ENCODE data around the gene SLAMF6.
A peak's percentile ranks its signal among the peaks of the same experiment; 100 is the strongest.

SLAMF6 gene

DNA sequence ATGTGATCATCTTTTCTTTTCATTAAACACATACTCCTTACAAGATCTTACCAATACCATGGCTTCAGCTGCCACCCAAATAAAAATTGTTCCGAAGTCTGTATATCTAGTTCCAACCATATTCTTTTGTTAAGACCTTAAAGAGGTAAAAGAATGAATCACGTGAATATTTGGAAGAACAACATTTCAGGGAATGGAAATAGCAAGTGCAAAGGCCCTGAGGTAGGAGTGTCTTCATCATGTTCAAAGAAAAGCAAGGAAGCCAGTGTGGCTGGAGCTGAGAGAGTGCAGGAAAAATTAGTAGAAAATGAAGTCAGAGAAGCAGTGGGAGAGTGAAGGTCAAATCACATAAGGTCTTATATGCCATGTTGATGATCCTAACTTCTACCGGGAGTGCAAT is 50.9 kb downstream of the SLAMF6 start:
- Mint-ChIP-seq H3K4me3 (no peak overlapping the region), H3K27ac (no peak overlapping the region), H3K4me1 (peaks cover 17% of the 10 kb centered on the region), H3K9me3 (no peaks in the 10 kb centered on the region), H3K27me3 (no peaks in the 10 kb centered on the region), H3K36me3 (no peaks in the 10 kb centered on the region)

DNA sequence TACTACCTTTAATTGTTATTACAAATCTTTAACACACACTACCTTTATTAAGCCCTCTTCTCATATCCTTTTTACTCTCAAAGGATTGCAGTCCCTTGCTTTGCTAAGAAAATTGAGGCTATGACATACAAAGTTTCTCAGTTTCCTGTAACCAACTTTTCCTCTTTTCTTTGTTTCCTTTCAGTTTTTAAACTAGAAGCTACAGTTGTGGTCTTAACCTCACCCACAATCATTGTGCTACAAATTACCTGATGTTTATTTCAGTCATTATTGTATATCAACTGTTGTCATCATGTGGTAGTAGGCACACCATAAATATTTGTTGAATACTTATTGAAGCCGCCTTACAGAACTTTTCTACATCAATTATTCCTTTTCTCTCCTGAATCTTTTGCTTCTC is 51.8 kb downstream of the SLAMF6 start:
- Mint-ChIP-seq H3K27me3 (no peaks in the 10 kb centered on the region), H3K9me3 (no peaks in the 10 kb centered on the region), H3K4me1 (peaks cover 26% of the 10 kb centered on the region), H3K4me3 (no peak overlapping the region), H3K27ac (no peak overlapping the region), H3K36me3 (no peaks in the 10 kb centered on the region)

DNA sequence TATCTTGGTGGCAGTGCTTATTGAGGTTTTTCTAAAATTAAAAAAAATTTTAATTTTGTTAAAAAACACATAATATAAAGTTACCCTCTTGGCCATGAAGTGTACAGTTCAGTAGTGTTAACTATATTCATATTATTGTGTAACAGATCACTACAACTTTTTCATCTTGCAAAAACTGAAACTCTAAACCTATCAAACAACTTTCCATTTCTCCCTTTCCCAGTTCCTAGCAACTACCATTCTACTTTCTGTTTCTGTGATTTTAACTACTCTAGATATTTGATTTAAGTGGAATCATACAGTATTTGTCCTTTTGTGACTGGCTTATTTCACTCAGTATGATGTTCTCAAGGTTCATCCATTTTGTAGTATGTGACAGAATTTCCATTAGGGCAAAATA is 55.5 kb downstream of the SLAMF6 start:
- Mint-ChIP-seq H3K4me1 (peaks cover 59% of the 10 kb centered on the region), H3K9me3 (peaks cover 4% of the 10 kb centered on the region), H3K36me3 (peaks cover 7% of the 10 kb centered on the region), H3K4me3 (peak overlapping the region; percentile 0), H3K27me3 (no peaks in the 10 kb centered on the region), H3K27ac (peak overlapping the region; percentile 60)

DNA sequence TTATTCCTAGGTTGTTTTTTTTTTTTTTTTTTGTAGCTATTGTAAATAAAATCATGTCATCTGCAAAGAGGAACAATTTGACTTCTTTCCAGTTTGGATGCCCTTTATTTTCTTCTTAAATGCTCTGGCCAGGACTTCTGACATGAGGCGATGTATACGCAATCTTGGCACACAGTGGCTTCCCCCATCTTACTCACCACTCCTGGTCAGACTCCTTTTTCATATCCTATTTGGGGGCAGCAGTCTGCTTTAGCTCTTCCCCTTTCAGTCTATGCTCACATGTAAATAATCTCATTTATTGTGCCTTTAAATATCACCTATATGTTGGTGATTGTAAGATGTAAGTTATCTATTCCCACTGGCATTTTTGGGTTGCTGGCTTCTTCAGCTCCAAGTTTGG is 56.1 kb downstream of the SLAMF6 start:
- Mint-ChIP-seq H3K36me3 (peaks cover 7% of the 10 kb centered on the region), H3K4me3 (no peak overlapping the region), H3K9me3 (peaks cover 4% of the 10 kb centered on the region), H3K4me1 (peaks cover 64% of the 10 kb centered on the region), H3K27me3 (no peaks in the 10 kb centered on the region), H3K27ac (peak overlapping the region; percentile 64)

DNA sequence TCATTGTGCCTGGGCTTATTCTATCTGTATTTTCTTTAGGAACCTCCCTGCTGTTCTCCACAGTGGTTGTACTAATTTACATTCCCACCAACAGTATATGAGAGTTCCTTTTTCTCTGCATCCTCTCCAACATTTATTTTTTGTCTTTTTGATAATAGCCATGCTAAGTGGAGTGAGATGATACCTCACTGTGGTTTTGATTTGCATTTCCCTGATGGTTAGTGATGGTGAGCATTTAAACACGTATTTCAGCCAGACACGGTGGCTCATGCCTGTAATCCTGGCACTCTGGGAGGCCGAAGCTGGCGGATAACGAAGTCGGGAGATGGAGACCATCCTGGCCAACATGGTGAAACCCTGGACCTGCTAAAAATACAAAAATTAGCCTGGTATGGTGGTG is 57.9 kb downstream of the SLAMF6 start:
- Mint-ChIP-seq H3K27ac (peak overlapping the region; percentile 96), H3K4me3 (no peak overlapping the region), H3K36me3 (peaks cover 7% of the 10 kb centered on the region), H3K4me1 (peaks cover 81% of the 10 kb centered on the region), H3K27me3 (no peaks in the 10 kb centered on the region), H3K9me3 (peaks cover 4% of the 10 kb centered on the region)

DNA sequence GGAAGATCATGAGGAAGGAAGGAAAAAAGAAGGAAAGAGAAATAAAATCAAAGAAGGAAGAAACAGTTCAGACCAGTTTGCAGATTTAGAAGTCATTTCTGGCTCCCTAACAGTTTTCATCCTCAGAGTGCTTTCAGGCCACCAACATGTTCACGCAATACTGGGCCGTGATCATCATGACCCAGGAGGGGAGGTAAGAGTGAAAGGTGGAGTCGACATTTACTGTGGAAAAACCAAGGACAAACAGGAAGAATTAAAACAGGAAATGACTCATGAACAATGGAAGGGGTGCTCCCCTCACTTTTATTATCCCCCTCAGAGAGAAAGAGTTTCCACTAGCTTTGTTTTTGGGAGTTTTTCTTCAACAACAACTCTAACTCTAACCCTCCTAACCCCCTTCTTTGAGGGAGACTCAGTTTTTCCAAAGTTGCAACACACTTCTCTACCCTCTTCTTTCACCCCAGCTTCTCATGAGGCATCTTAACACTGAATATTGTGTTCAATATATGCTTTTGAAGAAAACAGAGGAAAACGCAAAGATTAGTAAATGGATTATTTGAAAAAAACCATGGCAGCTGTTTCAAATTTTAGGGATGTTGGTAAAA is 62.3 kb downstream of the SLAMF6 start:
- H3K4me1 Mint-ChIP-seq = peaks cover 89% of the 10 kb centered on the region
- H3K9me3 Mint-ChIP-seq = peaks cover 4% of the 10 kb centered on the region
- peak overlapping the region; percentile 99 for H3K27ac Mint-ChIP-seq
- peak overlapping the region; percentile 83 for H3K4me3 Mint-ChIP-seq
- H3K27me3 Mint-ChIP-seq = no peaks in the 10 kb centered on the region
- peaks cover 6% of the 10 kb centered on the region for H3K36me3 Mint-ChIP-seq

DNA sequence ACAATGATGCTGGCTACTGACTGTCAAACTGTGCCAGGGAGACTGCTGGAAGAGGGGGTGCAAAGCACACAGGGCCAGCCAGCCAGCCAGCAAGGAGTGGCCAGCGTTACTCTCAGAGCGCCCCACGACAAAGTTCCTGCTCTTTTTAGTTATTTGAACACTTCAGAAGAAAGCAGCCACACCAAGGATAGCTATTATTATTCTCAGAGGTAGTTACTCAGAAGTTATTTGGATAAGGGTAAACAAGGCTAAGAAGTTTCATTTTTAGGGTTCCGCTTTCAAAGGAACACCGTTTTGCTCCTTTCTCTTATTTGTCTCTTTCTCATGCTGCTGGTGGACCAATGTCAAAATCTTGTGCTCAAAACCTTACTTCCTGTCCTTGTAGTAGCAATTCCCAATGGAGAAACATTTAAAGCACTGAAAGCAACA is 62.8 kb downstream of the SLAMF6 start:
- Mint-ChIP-seq H3K9me3 (peaks cover 4% of the 10 kb centered on the region), H3K4me1 (peaks cover 89% of the 10 kb centered on the region), H3K27ac (peak overlapping the region; percentile 99), H3K36me3 (peaks cover 2% of the 10 kb centered on the region), H3K4me3 (peak overlapping the region; percentile 83), H3K27me3 (no peaks in the 10 kb centered on the region)

DNA sequence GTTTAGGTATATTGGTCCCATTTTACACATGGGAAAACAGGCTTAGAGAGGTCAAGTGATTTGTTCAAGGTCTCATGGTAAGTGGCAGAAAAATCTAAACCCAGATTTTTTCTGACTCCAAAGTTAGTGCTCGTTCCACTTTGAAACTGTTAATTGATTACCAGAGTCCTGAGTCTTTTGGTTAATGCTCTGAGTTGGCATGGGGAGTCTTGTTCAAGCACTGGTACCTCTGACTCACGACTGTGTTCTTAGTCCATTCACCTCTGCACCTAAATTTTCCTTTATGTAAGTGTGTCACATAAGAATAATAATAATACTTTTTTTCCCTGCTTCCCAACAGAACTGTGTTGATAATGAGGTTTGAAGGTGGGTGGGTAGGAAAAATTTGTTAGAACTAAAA is 63.4 kb downstream of the SLAMF6 start:
- Mint-ChIP-seq H3K4me3 (peak overlapping the region; percentile 83), H3K36me3 (peaks cover 2% of the 10 kb centered on the region), H3K9me3 (peaks cover 4% of the 10 kb centered on the region), H3K27me3 (no peaks in the 10 kb centered on the region), H3K4me1 (peaks cover 90% of the 10 kb centered on the region), H3K27ac (peak overlapping the region; percentile 99)

DNA sequence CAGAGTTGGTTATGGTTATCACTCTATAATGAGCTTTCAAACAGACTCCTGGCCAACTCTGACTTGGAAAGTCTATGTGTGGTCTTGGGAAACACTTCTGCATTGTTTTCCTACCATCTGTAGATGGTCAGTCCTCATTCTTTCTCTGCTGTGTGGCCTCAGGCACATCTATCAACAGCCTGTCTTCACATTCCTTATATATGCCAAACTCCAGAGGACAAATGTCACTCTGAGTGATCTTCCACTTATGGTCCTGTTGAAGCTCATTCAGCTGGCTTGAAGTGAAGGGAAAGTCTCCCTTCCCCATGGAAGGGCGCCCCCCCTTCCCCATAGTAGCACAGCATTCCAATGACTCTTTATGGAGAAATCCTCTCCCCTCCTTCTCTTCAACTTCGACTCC is 64.0 kb downstream of the SLAMF6 start:
- H3K27ac Mint-ChIP-seq = peak overlapping the region; percentile 99
- peaks cover 87% of the 10 kb centered on the region for H3K4me1 Mint-ChIP-seq
- no peaks in the 10 kb centered on the region for H3K9me3 Mint-ChIP-seq
- peak overlapping the region; percentile 83 for H3K4me3 Mint-ChIP-seq
- H3K36me3 Mint-ChIP-seq = no peaks in the 10 kb centered on the region
- no peaks in the 10 kb centered on the region for H3K27me3 Mint-ChIP-seq

DNA sequence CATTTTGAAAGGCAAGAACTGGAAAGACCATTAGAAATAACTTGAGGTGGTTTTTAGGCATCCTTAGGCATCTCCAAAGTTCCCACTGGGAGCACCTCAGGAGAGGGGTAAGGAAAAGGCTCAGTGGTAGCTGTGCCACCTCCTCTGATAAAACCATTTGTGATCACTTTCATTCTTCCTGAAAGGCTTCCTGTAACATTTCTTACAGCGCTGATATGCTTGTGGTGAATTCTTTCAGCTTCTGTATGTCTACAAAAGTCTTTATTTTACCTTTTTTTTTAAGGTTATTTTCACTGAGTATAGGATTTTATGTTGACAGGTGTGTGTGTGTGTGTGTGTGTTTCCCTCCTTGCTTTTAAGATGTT is 67.9 kb downstream of the SLAMF6 start:
- Mint-ChIP-seq H3K36me3 (peaks cover 1% of the 10 kb centered on the region), H3K9me3 (peaks cover 7% of the 10 kb centered on the region), H3K4me1 (peaks cover 82% of the 10 kb centered on the region), H3K27ac (peak overlapping the region; percentile 87), H3K4me3 (no peak overlapping the region), H3K27me3 (no peaks in the 10 kb centered on the region)

DNA sequence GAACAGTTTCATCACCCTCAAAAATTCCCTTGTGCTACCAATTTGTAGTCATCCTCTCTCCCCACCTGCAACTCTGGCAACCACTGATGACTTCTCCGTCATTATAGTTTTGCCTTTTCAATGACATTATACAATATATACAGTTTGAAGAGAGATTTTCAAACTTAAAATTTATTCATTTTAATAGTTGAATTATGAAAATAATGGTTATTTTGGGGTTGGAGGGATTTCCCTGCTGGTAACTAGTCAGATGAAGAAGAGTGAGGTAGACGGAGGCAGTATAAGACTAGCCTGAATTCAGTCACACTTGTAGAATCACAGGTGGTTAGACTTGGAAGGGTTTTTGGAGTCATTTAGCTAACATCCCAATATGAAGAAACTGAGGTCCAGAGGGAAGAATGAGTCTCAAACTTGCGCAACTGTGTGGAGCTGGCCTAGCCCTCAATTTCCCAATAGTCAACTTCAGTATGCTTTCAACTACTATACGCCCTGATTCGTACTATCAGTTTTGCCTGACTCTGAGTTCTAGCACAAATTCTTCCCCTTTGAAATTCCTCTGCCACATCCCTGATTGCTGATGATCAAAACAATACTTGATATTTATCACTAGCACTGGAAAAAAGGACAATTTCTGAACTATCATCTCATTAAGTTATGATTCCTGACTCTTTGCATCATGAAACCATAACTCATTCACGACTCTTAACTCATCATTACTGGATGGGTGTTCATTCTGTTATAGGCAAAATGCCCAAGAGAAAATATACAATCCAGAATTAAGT is 68.5 kb downstream of the SLAMF6 start:
- Mint-ChIP-seq H3K4me3 (no peak overlapping the region), H3K9me3 (peaks cover 7% of the 10 kb centered on the region), H3K27ac (peak overlapping the region; percentile 87), H3K36me3 (peaks cover 1% of the 10 kb centered on the region), H3K27me3 (no peaks in the 10 kb centered on the region), H3K4me1 (peaks cover 79% of the 10 kb centered on the region)

DNA sequence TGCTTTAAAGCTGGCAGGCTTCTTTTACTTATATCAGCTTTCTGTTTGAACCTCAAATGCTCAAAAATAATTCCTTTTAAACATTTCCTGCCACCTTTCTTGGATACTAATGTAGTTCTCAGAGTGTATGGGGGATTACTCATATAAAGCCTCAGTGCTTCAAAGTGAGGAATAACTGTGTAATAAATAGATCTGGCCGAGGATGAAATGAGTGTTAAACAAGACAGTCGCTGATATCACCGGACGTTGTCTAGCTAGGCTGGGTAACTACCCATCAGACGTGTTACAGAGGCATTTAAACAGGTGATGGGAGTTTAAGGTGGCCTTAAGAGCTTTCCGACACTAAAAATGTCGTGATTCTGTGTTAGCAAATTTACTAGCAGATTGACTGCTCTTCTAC is 69.6 kb downstream of the SLAMF6 start:
- peaks cover 78% of the 10 kb centered on the region for H3K4me1 Mint-ChIP-seq
- H3K9me3 Mint-ChIP-seq = peaks cover 7% of the 10 kb centered on the region
- peak overlapping the region; percentile 71 for H3K4me3 Mint-ChIP-seq
- H3K27ac Mint-ChIP-seq = peak overlapping the region; percentile 94
- no peaks in the 10 kb centered on the region for H3K27me3 Mint-ChIP-seq
- H3K36me3 Mint-ChIP-seq = peaks cover 1% of the 10 kb centered on the region

DNA sequence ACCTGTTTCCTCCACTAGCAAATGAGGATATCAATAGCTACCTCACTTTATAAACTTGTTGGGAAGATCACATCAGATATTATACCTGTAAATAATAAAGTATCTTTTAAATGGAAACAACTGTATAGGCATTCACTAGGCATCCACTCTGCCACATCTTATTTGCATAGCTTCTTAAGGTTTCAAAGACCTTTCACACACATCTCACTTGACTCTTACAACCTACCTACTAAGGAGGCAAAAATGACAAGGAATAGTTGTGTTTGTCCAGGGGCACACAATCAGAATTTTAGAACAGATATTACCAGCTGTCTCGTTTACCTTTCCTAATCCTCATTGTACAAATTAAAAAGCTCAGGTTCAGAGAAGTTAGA is 71.2 kb downstream of the SLAMF6 start:
- Mint-ChIP-seq H3K27me3 (no peaks in the 10 kb centered on the region), H3K9me3 (peaks cover 7% of the 10 kb centered on the region), H3K4me3 (peak overlapping the region; percentile 63), H3K27ac (peak overlapping the region; percentile 93), H3K4me1 (peaks cover 80% of the 10 kb centered on the region), H3K36me3 (peaks cover 1% of the 10 kb centered on the region)

DNA sequence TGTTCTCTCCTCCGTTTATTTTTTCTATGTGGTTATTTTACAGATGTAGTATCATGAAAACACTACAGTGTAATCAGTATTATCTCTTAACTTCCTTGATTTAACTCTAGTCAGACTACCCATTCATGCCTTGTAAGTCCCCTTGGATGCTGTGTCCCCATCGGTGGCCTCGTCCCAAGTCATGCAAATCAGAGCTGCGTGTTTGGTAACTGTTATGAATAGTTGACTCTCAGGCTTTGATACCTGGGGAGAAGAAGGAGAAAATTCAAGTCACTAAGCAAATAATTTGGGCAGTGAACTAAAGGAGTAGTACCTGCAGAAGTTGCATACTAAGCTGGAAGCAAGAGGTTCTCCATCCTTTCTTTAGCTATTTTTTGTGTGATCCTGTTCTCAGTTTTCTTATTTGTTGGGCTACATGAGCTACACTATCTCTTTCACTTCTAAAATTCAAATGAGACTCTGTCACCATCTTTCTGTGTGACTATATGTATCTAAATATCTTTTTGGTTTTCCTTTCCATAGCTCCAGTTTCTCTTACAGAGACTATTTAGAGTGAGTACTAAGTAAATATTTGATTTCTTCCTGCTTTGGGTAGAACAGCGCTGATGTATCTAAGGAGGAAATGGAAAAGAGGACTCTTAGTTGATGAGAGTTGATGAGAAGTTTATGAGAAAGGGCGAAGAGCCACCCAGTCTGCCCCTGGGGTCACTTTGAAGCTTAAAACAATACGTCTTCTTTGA is 71.8 kb downstream of the SLAMF6 start:
- Mint-ChIP-seq H3K4me3 (peak overlapping the region; percentile 57), H3K9me3 (peaks cover 7% of the 10 kb centered on the region), H3K27me3 (no peaks in the 10 kb centered on the region), H3K36me3 (peaks cover 1% of the 10 kb centered on the region), H3K27ac (peak overlapping the region; percentile 93), H3K4me1 (peaks cover 80% of the 10 kb centered on the region)

DNA sequence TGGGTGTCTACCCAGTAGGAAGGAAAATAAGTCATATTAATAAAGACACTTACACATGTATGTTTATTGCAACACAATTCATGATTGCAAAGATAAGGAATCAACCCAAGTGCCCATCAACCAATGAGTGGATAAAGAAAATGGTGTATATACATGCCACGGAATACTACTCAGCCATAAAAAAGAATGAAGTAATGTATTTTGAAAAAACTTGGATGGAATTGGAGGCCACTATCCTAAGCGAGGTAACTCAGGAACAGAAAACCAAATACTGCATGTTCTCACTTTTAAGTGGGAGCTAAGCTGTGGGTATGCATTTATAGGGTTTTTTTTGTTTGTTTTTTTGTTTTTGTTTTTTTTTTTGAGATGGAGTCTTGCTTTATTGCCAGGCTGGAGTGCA is 73.6 kb downstream of the SLAMF6 start:
- H3K36me3 Mint-ChIP-seq = peaks cover 1% of the 10 kb centered on the region
- H3K27ac Mint-ChIP-seq = peak overlapping the region; percentile 57
- H3K4me1 Mint-ChIP-seq = peaks cover 72% of the 10 kb centered on the region
- peaks cover 7% of the 10 kb centered on the region for H3K9me3 Mint-ChIP-seq
- H3K4me3 Mint-ChIP-seq = no peak overlapping the region
- H3K27me3 Mint-ChIP-seq = no peaks in the 10 kb centered on the region

All from activated naive CD4-positive, alpha-beta T cell treated with anti-CD3 and anti-CD28 coated beads, Interleukin-2, amount 50 U/mL, for 24 hours (primary cell).